Kidney (tissue), 14 donors: ENCODE results near the gene HENMT1. TPM values are rescaled to one million over a fixed set of nuclear protein-coding genes. Genes with fewer than 3 reads are reported as not detected.

Source experiments
- DNase-seq, 5 donors: peaks; one replicate each; pipeline ENCODE4 v3.0.0-alpha.2; 2013 to 2020
- FAIRE-seq: peaks from 2 replicates; lab custom pipeline; 2012; peaks lifted over from hg19 to GRCh38; lab: Jason Lieb, UNC
- H3K27ac ChIP-seq, 2 donors: one replicate each; pipeline ENCODE4 v1.7.0; 2013; ENCODE audit warnings: low read depth in 2 of 2, low read length in 2 of 2, inconsistent platforms in 1 of 2
- H3K27me3 ChIP-seq: one replicate; pipeline ENCODE4 v1.7.1; 2013; ENCODE audit warnings: low read length, inconsistent platforms; ENCODE audit not compliant: control insufficient read depth, insufficient read depth
- H3K36me3 ChIP-seq, 3 donors: one replicate each; pipeline versions ENCODE4 v1.7.0 to v1.7.1; 2013; ENCODE audit warnings: low read length in 3 of 3, control low read depth in 1 of 3, inconsistent platforms in 1 of 3; ENCODE audit not compliant: insufficient read depth in 3 of 3, control insufficient read depth in 2 of 3
- H3K4me1 ChIP-seq, 3 donors: one replicate each; pipeline versions ENCODE4 v1.7.0 to v1.7.1; 2013; ENCODE audit warnings: low read length in 3 of 3, inconsistent platforms in 1 of 3, low read depth in 1 of 3; ENCODE audit not compliant: control insufficient read depth in 2 of 3, insufficient read depth in 2 of 3
- H3K4me3 ChIP-seq, 3 donors: one replicate each; pipeline versions ENCODE4 v1.7.0 to v1.8.1; 2013; ENCODE audit warnings: low read length in 3 of 3, control low read depth in 1 of 3, inconsistent platforms in 1 of 3
- H3K9ac ChIP-seq, 3 donors: one replicate each; pipeline versions ENCODE4 v1.7.0 to v1.7.1; 2013; ENCODE audit warnings: low read length in 3 of 3, control low read depth in 1 of 3, inconsistent platforms in 1 of 3
- H3K9me3 ChIP-seq, 3 donors: one replicate each; pipeline versions ENCODE4 v1.7.0 to v1.7.1; 2013; ENCODE audit warnings: low read length in 3 of 3, control low read depth in 1 of 3, inconsistent platforms in 1 of 3; ENCODE audit not compliant: control insufficient read depth in 2 of 3, insufficient read depth in 1 of 3
- CTCF ChIP-seq: IDR thresholded peaks from 3 replicates; pipeline ENCODE4 v1.5.1; 2012; ENCODE audit warnings: mild to moderate bottlenecking, moderate library complexity, borderline replicate concordance; ENCODE audit not compliant: insufficient read depth; ENCODE audit errors: extremely low read depth
- intact Hi-C: fragments of 100-400 bp; cut with DNase I; formaldehyde crosslinking; loops from one replicate; pipeline ENCODE4 v1.11.1; 2022
- polyA plus RNA-seq: library from polyadenylated mRNA; stranded (reverse); fragments of 350-450 nt; fragmentation: Illumina TruSeq; extraction: RNeasy Lipid Tissue Mini Kit (QIAGEN cat#74804); gene quantifications from one replicate; pipeline ENCODE4 v1.2.3, GENCODE V29; 2014; ENCODE audit warnings: low read depth, low replicate concordance; ENCODE audit not compliant: insufficient read depth
- total RNA-seq: library from RNA; stranded (reverse); fragmentation: NEBNext Ultra II Directional; extraction: Animal tissue kit (Norgen Biotek cat#: 25700); gene quantifications from one replicate; pipeline ENCODE4 v1.2.1, GENCODE V29; 2021
- donor health status: control.
- donor health status: control.
- donor health status: control.
- donor health status: control.
- donor health status: control.
- donor health status: DM: yes; HTN: yes; CAD: no.
- donor health status: Normal renal cell carcinoma (clear cell type).

Gene HENMT1
- total and polyA plus RNA-seq, 2 donors from 2014 or later: 3.1 to 5.2 TPM

- Histone ChIP-seq H3K27ac (no peak overlapping the region), H3K27me3 (no peaks in the 10 kb centered on the region), H3K9ac (no peak overlapping the region), H3K4me1 (peaks cover 0 to 2% (median 0%) of the 10 kb centered on the region in 3 donors), H3K9me3 (no peaks in the 10 kb centered on the region), H3K4me3 (no peak overlapping the region), H3K36me3 (no peaks in the 10 kb centered on the region)
- no peak for FAIRE-seq
- DNase-seq: no peak
- no peak for TF ChIP-seq CTCF
- intact Hi-C loops: no loop called here
Observed at GRCh38 chr1:108600504-108600903, 60.4 kb downstream of the HENMT1 start.

GRCh38 chr1:108598340-108598739 is 62.6 kb downstream of the HENMT1 start:
- Histone ChIP-seq H3K27me3 (no peaks in the 10 kb centered on the region), H3K9me3 (no peaks in the 10 kb centered on the region), H3K36me3 (no peaks in the 10 kb centered on the region), H3K4me1 (peaks cover 0 to 2% (median 0%) of the 10 kb centered on the region in 3 donors), H3K27ac (no peak overlapping the region), H3K4me3 (no peak overlapping the region), H3K9ac (no peak overlapping the region)
- FAIRE-seq (no peak), DNase-seq (no peak)
- no peak for TF ChIP-seq CTCF
- intact Hi-C loops: no loop called here

Other genes starting within 250 kb of the HENMT1 start
- gene NBPF6, start 210.8 kb downstream of the HENMT1 start, total RNA-seq: not detected
- not detected for gene NBPF6, start 210.8 kb downstream of the HENMT1 start, polyA plus RNA-seq
- gene EEIG2, start 101.0 kb downstream of the HENMT1 start, total RNA-seq: 8.3 TPM
- gene EEIG2, start 101.0 kb downstream of the HENMT1 start, polyA plus RNA-seq: 1.7 TPM
- 37.6 TPM for gene PRPF38B, start 31.2 kb upstream of the HENMT1 start, total RNA-seq
- gene PRPF38B, start 31.2 kb upstream of the HENMT1 start, polyA plus RNA-seq: 15.9 TPM
- gene FNDC7, start 51.8 kb upstream of the HENMT1 start, total RNA-seq: not detected
- not detected for gene FNDC7, start 51.8 kb upstream of the HENMT1 start, polyA plus RNA-seq
- gene STXBP3, start 85.6 kb upstream of the HENMT1 start, total RNA-seq: 61.4 TPM
- gene STXBP3, start 85.6 kb upstream of the HENMT1 start, polyA plus RNA-seq: 26.0 TPM
- gene AKNAD1, start 196.0 kb upstream of the HENMT1 start, total RNA-seq: not detected
- not detected for gene AKNAD1, start 196.0 kb upstream of the HENMT1 start, polyA plus RNA-seq
- 3.1 TPM for gene GPSM2, start 215.9 kb upstream of the HENMT1 start, total RNA-seq
- 2.2 TPM for gene GPSM2, start 215.9 kb upstream of the HENMT1 start, polyA plus RNA-seq